H7 (cell line): ENCODE data around the gene CDK19. TPM values are rescaled to one million over a fixed set of nuclear protein-coding genes. Genes with fewer than 3 reads are reported as not detected.

Experiments used
- DNase-seq: peaks from one replicate; pipeline ENCODE4 v3.0.0; 2012
- H3K27me3 ChIP-seq: 2 replicates; pipeline ENCODE4 v1.6.0; 2011; ENCODE audit warnings: mild to moderate bottlenecking, low read length; ENCODE audit not compliant: control insufficient read depth, insufficient read depth
- H3K36me3 ChIP-seq: replicated peaks from 2 replicates; pipeline ENCODE4 v1.5.1; 2011; ENCODE audit warnings: low read length; ENCODE audit not compliant: control insufficient read depth, insufficient read depth
- H3K4me3 ChIP-seq: 2 replicates; pipeline ENCODE4 v1.5.1; 2011; ENCODE audit warnings: low read depth, mild to moderate bottlenecking, control low read depth, low read length, moderate library complexity; ENCODE audit not compliant: insufficient read depth
- total RNA-seq: library from RNA; depleted of rRNA; stranded (reverse); fragments of >200 nt; shearing (Covaris generic); gene quantifications from 2 replicates; pipeline ENCODE4 v1.2.3, GENCODE V29; 2014

Gene CDK19
- total RNA-seq, 1 experiment from 2014 or later, result 2.3 TPM

DNA sequence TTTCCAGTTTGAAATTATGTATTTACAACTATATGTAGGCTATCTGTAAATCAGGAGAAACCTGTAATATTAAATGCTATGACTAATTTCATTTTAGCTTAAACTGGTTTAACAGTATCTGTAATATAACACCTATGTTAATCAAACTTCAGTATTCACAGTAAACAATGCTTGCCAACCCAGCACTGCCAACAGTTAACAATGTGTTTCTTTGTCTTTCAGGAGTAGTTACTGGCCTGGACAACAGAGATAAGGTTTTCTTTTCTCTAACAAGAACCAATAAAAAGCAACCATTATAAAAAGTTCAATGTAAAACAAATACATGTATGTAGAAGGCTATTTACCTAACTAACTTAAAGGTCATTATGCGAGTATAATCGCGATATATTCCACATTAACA, 158.8 kb downstream of the CDK19 start:
- no peaks in the 10 kb centered on the region for H3K36me3 ChIP-seq
- DNase-seq, result peak; percentile 16
- H3K4me3 ChIP-seq, result no peak overlapping the region
- H3K27me3 ChIP-seq, result no peaks in the 10 kb centered on the region

DNA sequence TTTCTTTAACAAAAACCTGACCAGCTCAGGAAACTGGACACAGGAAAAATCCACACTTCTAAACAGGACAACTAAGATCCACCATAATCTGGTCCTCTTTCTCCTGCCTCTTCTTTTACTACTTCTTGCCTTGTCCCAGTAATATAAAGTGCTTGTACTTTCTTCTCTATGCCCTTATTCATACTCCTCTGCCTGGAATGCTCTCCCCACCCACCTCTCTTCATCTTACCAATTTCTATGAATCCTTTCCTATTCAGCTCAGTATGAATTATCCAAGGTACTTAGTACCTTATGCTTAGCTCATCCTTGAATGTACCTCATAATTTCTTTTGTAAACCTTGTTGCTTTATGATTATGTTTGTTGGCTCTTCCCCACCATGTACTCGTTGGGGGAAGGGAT, 159.4 kb downstream of the CDK19 start:
- Histone ChIP-seq H3K27me3 (no peaks in the 10 kb centered on the region), H3K4me3 (no peak overlapping the region), H3K36me3 (no peaks in the 10 kb centered on the region)
- no peak for DNase-seq

DNA sequence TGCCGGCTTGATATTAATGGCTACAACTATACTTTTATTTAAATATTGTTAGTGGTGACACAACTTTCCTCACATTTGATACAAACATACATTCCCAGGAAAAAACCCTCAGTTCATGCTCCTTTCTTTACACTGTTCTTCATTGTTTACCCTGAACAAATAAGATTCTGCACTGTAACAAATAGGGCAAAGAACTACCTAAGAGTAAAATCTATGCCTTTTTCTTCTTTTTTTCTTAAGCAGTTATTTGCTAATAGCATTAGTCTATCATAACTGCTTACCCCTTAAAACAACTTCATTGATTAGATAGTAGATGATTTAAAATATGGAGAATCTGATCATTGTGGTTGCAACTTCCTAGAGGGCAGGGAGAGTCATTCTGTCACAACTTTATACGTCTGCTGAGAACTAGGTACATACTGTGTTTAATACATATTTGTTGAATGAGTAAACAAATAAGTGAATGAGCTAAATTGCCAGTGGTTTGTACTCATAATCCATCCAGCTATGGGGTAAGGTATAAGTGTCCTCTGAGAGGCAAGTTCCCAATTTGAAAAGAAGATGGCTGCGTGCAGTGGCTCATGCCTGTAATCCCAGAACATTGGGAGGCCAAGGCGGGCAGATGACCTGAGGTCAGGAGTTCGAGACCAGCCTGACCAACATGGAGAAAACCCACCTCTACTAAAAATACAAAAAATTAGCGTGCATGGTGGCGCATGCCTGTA, 161.0 kb downstream of the CDK19 start:
- Histone ChIP-seq H3K4me3 (no peak overlapping the region), H3K36me3 (no peaks in the 10 kb centered on the region), H3K27me3 (no peaks in the 10 kb centered on the region)
- no peak for DNase-seq

GRCh38 chr6:110653381-110653780, 161.9 kb downstream of the CDK19 start:
- H3K36me3 ChIP-seq, result no peaks in the 10 kb centered on the region
- H3K27me3 ChIP-seq, result no peaks in the 10 kb centered on the region
- H3K4me3 ChIP-seq, result no peak overlapping the region
- no peak for DNase-seq

GRCh38 chr6:110652520-110652919, 162.7 kb downstream of the CDK19 start:
- Histone ChIP-seq H3K36me3 (no peaks in the 10 kb centered on the region), H3K4me3 (no peak overlapping the region), H3K27me3 (no peaks in the 10 kb centered on the region)
- DNase-seq, result no peak

DNA sequence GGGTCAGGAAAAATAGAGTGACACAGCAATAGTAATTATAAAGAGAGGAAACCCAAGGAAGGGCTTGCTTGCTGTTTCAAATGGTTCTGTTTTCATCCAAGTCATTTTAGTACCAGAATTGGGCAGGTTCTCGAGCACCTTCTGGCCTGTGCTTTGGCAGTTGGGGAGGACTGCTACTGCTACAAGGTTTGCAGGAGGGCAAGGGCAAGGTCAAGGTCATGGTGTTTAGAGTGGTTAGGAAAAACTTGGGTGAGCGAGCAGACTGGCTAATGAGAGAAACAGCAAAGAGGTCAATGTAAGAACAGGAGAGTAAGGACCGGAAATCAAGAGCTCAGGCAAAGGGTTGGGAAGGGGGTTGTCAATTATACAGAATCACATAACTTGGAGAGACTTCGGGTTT, 164.5 kb downstream of the CDK19 start:
- no peak overlapping the region for H3K4me3 ChIP-seq

DNA sequence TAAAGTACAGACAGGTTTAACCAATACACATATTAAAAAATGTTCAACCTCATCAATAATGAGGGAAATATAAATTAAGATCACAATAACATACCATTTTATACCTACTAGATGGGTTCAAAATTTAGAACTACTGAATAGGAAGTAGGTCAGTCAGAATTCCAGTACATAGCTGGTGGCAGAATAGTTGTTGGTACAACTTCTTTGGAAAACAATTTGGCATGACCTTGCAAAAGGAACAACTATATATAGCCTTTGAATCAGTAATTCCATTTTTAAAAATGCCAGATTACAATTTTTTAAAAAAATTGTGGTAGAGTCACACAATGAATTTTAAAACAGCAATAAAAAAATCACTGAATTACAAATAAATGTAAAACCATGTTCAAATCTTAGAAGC, 165.6 kb downstream of the CDK19 start:
- Histone ChIP-seq H3K4me3 (no peak overlapping the region), H3K27me3 (no peaks in the 10 kb centered on the region), H3K36me3 (no peaks in the 10 kb centered on the region)
- DNase-seq, result no peak

More for the DNA sequence above, 164.5 kb downstream of the CDK19 start:
- DNase-seq, result no peak
- no peaks in the 10 kb centered on the region for H3K27me3 ChIP-seq
- H3K36me3 ChIP-seq, result no peaks in the 10 kb centered on the region

DNA sequence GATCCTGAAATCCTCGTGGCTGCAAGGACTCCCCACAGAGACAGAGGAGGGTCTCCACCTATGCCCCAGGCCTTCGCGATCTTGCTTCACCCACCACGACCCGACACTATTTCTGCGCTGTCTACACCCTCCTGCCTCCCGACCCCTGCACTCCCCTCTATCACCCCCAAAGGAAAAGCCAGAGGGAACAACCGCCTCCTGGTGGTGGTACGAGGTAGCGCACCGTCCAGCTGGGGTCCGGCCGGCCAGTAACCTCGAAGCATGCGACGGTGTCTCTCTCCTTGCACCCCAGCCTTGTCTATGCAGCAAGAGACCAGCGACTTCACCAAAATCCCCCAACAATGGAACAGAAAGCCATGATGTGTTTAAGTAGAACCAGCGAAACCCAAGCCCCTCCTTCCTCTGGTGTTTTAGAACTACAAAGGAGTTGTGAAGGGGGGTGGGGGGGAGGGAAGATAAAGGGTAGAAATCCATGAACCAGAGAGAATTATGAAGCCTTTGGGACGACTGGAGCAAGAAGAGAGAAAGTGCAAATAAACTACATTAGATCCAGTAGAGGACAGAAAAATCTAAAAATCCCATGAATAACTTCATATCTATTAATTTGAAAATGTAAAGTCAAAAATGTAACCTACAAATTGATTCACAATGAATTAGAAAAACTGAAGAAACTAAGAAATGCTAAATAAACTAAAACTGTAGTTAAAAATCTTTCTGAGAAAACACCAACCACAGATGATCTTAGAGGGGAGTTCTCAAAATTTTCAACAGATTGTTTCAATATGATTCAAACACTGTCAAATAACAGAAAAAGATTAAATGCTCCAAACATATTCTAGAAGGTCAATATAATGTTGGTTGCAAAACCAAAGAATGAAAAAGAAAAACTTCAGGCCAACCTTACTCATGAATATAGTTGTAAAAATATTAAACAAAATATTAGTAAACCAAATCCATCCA, 168.0 kb downstream of the CDK19 start:
- H3K27me3 ChIP-seq, result no peaks in the 10 kb centered on the region
- H3K36me3 ChIP-seq, result no peaks in the 10 kb centered on the region
- H3K4me3 ChIP-seq, result no peak overlapping the region
- DNase-seq, result peak; percentile 69

- peak; percentile 24 for DNase-seq
- Histone ChIP-seq H3K36me3 (no peaks in the 10 kb centered on the region), H3K4me3 (no peak overlapping the region), H3K27me3 (no peaks in the 10 kb centered on the region)
These were observed 168.9 kb downstream of the CDK19 start for GRCh38 chr6:110646419-110646698.

GRCh38 chr6:110645685-110646418, 169.4 kb downstream of the CDK19 start:
- DNase-seq, result no peak
- Histone ChIP-seq H3K27me3 (no peaks in the 10 kb centered on the region), H3K36me3 (no peaks in the 10 kb centered on the region), H3K4me3 (no peak overlapping the region)

DNA sequence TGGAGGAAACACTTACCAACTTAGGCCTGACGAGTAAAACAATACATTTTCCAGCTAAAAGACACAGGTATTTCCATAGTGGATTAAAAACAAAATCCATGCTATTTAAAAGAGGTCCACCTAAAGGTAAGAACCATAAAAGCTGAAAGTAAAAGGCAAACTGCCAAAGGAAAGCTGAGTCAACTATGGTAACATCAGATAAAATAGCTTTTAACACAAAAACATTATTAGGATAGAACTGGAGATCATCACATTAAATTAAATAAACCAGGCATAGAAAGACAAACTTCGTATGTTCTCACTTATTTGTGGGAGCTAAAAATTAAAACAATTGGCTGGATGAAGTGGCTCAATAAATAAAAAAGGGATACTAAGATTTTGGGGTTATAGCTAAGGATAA, 172.1 kb downstream of the CDK19 start:
- Histone ChIP-seq H3K27me3 (no peaks in the 10 kb centered on the region), H3K4me3 (no peak overlapping the region), H3K36me3 (no peaks in the 10 kb centered on the region)
- no peak for DNase-seq

- no peak overlapping the region for H3K4me3 ChIP-seq
- no peaks in the 10 kb centered on the region for H3K27me3 ChIP-seq
- DNase-seq, result no peak
- H3K36me3 ChIP-seq, result no peaks in the 10 kb centered on the region
These were observed 172.6 kb downstream of the CDK19 start for GRCh38 chr6:110642711-110643110.

GRCh38 chr6:110636781-110637180, 178.5 kb downstream of the CDK19 start:
- no peaks in the 10 kb centered on the region for H3K36me3 ChIP-seq
- H3K4me3 ChIP-seq, result no peak overlapping the region
- no peaks in the 10 kb centered on the region for H3K27me3 ChIP-seq
- DNase-seq, result no peak

GRCh38 chr6:110635096-110635495, 180.2 kb downstream of the CDK19 start:
- DNase-seq, result no peak
- Histone ChIP-seq H3K36me3 (no peaks in the 10 kb centered on the region), H3K4me3 (no peak overlapping the region), H3K27me3 (no peaks in the 10 kb centered on the region)
